ENCODE measurements around the gene ULK4.
"Not testable (repeated sequence)": the region's sequence is repeated elsewhere in the genome, so short reads cannot be mapped to it uniquely, and the experiment has no call there.

ULK4 gene

DNA sequence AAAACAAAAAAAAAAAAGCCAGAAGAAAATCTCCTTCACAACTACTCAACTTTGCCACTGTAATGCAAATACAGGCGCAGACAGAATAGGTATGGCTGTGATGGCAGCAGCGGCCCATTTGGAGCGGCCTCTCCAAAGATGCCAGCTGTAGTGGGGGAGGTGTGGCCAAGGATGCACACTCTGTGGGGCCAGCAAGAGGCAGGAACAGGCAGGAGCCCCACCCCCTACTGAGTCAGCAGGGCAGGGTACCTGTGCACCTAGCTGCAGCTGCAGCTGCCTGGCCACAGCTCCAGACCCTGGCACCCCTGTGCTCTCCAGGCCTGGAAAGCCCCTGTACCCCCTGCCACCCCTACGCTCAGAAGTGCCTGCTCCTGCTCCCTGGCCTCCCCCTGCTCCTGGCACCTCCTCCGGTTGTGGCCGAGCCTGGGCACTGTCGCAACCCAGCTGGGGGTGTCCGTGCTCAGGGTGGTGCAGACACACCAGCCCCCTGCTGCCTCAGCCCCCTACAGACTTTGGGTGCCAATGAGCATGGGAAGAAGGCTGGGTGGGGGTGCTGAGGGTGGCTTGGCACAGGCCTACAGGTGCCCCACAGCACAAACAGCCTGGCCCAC, 312.7 kb downstream of the ULK4 start:
- TF ChIP-seq, protein P1, sequence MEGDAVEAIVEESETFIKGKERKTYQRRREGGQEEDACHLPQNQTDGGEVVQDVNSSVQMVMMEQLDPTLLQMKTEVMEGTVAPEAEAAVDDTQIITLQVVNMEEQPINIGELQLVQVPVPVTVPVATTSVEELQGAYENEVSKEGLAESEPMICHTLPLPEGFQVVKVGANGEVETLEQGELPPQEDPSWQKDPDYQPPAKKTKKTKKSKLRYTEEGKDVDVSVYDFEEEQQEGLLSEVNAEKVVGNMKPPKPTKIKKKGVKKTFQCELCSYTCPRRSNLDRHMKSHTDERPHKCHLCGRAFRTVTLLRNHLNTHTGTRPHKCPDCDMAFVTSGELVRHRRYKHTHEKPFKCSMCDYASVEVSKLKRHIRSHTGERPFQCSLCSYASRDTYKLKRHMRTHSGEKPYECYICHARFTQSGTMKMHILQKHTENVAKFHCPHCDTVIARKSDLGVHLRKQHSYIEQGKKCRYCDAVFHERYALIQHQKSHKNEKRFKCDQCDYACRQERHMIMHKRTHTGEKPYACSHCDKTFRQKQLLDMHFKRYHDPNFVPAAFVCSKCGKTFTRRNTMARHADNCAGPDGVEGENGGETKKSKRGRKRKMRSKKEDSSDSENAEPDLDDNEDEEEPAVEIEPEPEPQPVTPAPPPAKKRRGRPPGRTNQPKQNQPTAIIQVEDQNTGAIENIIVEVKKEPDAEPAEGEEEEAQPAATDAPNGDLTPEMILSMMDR (IDR thresholded peaks at IDR 0.05) = no peak
- Histone ChIP-seq H3K9me3 (peaks cover 6% of the 10 kb centered on the region), H3K4me3 (ENCODE audit: low read depth in 1 of 2, low read length in 1 of 2) (no peak overlapping the region), H3K4me1 (ENCODE audit: control insufficient read depth in 1 of 2, insufficient read depth in 1 of 2, low read depth in 1 of 2, low read length in 1 of 2) (no peaks in the 10 kb centered on the region), H3K27ac (no peak overlapping the region), H3K36me3 (no peaks in the 10 kb centered on the region), H3K27me3 (no peaks in the 10 kb centered on the region)

DNA sequence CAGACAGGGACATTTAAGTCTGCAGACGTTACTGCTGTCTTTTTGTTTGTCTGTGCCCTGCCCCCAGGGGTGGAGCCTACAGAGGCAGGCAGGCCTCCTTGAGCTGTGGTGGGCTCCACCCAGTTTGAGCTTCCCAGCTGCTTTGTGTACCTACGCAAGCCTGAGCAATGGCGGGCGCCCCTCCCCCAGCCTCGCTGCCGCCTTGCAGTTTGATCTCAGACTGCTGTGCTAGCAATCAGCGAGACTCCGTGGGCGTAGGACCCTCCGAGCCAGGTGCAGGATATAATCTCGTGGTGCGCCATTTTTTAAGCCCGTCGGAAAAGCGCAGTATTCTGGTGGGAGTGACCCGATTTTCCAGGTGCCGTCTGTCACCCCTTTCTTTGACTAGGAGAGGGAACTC, 314.2 kb downstream of the ULK4 start:
- not testable (repeated sequence) for H3K27ac ChIP-seq; H3K36me3 ChIP-seq; H3K4me3 ChIP-seq (ENCODE audit: low read depth in 1 of 2, low read length in 1 of 2); H3K27me3 ChIP-seq; H3K4me1 ChIP-seq (ENCODE audit: control insufficient read depth in 1 of 2, insufficient read depth in 1 of 2, low read depth in 1 of 2, low read length in 1 of 2); H3K9me3 ChIP-seq

DNA sequence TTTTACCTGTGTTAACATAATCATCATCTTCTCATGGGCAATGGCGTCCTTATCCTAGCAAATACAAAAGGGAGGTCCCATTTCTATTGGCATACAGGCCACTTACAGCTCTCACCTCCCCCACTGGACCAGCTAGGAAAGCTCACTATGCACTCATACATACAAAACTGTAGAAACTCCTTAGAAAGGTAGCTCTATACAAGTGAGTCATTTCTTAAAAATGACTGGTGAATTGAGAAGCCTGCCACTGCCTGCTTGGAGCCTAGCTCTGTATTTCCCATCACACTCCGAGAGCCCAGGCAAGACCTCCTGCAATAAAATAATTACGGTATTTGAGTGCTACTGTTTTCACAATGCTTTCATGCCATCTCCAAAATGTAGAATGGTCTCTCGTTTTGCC, 321.8 kb downstream of the ULK4 start:
- TF ChIP-seq, protein P1 (IDR thresholded peaks at IDR 0.05) = no peak
- Histone ChIP-seq H3K36me3 (no peaks in the 10 kb centered on the region), H3K27me3 (no peaks in the 10 kb centered on the region), H3K4me1 (ENCODE audit: control insufficient read depth in 1 of 2, insufficient read depth in 1 of 2, low read depth in 1 of 2, low read length in 1 of 2) (no peaks in the 10 kb centered on the region), H3K4me3 (ENCODE audit: low read depth in 1 of 2, low read length in 1 of 2) (no peak overlapping the region), H3K27ac (no peak overlapping the region), H3K9me3 (no peaks in the 10 kb centered on the region)

DNA sequence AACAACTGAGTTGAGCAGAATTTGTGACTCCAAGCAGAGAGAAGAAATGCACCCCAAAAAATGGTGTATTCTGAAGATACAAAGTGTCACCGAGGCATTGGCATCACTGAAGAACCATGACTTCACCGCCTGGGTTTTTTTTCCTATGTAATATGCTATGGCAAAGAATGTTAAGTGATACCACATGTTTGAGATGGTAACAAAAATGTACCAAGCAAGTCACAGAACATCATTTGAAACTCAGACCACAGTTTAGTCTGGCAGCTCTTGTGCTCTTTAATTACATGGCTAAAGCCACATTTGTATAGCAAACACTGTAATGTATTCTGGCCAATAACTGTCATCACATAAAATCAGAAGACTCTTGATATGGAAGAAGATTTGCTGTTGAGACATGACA, 323.5 kb downstream of the ULK4 start:
- TF ChIP-seq, protein P1 (IDR thresholded peaks at IDR 0.05) = no peak
- Histone ChIP-seq H3K36me3 (no peaks in the 10 kb centered on the region), H3K27me3 (no peaks in the 10 kb centered on the region), H3K9me3 (no peaks in the 10 kb centered on the region), H3K4me1 (ENCODE audit: control insufficient read depth in 1 of 2, insufficient read depth in 1 of 2, low read depth in 1 of 2, low read length in 1 of 2) (no peaks in the 10 kb centered on the region), H3K4me3 (ENCODE audit: low read depth in 1 of 2, low read length in 1 of 2) (no peak overlapping the region), H3K27ac (no peak overlapping the region)

DNA sequence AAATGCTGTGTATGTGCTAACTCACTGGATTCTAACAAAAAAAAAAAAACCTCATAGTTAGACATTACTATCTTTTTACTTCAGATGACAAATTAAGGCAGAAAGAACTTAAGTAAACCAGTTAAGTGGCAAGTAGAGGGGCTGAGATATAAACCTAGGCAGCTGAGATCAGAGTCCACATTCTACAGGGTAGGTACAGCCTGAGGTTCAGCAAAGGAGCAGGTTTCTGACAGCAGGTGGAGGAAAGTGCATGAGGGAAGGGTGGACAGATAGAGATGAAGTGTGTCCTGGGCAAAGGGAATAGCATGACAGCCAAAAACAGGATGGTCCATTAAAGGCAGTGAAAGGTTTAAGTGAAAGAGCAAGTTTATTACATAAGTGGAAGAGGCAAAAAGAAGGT, 329.2 kb downstream of the ULK4 start:
- TF ChIP-seq, protein P1 (IDR thresholded peaks at IDR 0.05) = no peak
- Histone ChIP-seq H3K36me3 (no peaks in the 10 kb centered on the region), H3K9me3 (no peaks in the 10 kb centered on the region), H3K4me3 (ENCODE audit: low read depth in 1 of 2, low read length in 1 of 2) (no peak overlapping the region), H3K27ac (no peak overlapping the region), H3K27me3 (no peaks in the 10 kb centered on the region), H3K4me1 (ENCODE audit: control insufficient read depth in 1 of 2, insufficient read depth in 1 of 2, low read depth in 1 of 2, low read length in 1 of 2) (no peaks in the 10 kb centered on the region)

DNA sequence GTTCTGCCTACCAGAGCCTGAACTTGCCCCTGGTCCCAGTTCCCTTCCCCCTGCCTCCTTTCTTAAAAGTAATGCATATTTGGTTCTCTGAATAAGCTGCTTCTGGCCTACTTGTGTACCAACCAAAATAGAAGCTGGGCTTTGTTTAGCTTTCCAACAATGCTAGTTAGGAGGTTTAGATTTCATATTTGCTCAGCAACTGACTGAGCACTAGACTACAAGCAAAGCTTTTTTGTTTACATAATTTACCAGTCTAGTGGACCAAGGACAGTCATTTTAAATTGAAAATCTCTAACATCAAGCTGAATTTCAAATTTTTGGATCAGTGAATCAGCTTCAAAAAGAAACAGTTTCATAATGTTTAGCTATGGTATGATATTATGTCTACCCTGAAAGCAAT, 331.2 kb downstream of the ULK4 start:
- Histone ChIP-seq H3K36me3 (no peaks in the 10 kb centered on the region), H3K27ac (no peak overlapping the region), H3K9me3 (no peaks in the 10 kb centered on the region), H3K4me1 (ENCODE audit: control insufficient read depth in 1 of 2, insufficient read depth in 1 of 2, low read depth in 1 of 2, low read length in 1 of 2) (no peaks in the 10 kb centered on the region), H3K4me3 (ENCODE audit: low read depth in 1 of 2, low read length in 1 of 2) (no peak overlapping the region), H3K27me3 (no peaks in the 10 kb centered on the region)
- TF ChIP-seq, protein P1 (IDR thresholded peaks at IDR 0.05) = no peak

All from neutrophil (primary cell).